ENCODE measurements around the gene ZNF304.

ZNF304 gene

DNA sequence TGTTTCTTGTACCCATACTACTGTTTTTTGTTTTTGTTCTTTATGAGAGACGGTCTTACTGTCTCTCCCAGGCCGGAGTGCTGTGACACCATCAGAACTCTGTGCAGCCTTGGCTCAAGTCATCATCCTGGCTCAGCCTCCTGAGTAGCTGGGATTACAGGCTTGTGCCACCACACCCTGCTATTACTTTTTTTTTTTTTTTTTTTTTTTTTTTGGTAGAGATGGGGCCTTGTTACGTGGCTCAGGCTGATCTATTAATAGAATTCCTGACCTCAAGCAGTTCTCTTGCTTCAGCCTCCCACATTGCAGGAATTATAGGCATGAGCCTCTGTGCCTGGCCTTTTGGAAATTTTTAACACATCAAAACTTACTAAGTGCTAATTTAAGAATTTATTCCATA is 2.9 kb upstream of the ZNF304 start:
- Histone ChIP-seq H3K4me3 (ENCODE audit: low read depth, low read length) (no peak overlapping the region), H3K36me3 (peaks cover 1% of the 10 kb centered on the region), H3K27me3 (peaks cover 24% of the 10 kb centered on the region), H3K4me1 (no peaks in the 10 kb centered on the region), H3K9me3 (no peaks in the 10 kb centered on the region)
- TF ChIP-seq, protein P1, sequence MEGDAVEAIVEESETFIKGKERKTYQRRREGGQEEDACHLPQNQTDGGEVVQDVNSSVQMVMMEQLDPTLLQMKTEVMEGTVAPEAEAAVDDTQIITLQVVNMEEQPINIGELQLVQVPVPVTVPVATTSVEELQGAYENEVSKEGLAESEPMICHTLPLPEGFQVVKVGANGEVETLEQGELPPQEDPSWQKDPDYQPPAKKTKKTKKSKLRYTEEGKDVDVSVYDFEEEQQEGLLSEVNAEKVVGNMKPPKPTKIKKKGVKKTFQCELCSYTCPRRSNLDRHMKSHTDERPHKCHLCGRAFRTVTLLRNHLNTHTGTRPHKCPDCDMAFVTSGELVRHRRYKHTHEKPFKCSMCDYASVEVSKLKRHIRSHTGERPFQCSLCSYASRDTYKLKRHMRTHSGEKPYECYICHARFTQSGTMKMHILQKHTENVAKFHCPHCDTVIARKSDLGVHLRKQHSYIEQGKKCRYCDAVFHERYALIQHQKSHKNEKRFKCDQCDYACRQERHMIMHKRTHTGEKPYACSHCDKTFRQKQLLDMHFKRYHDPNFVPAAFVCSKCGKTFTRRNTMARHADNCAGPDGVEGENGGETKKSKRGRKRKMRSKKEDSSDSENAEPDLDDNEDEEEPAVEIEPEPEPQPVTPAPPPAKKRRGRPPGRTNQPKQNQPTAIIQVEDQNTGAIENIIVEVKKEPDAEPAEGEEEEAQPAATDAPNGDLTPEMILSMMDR (IDR thresholded peaks at IDR 0.05; ENCODE audit: low read depth, low read length), result no peak
- no peak for DNase-seq

DNA sequence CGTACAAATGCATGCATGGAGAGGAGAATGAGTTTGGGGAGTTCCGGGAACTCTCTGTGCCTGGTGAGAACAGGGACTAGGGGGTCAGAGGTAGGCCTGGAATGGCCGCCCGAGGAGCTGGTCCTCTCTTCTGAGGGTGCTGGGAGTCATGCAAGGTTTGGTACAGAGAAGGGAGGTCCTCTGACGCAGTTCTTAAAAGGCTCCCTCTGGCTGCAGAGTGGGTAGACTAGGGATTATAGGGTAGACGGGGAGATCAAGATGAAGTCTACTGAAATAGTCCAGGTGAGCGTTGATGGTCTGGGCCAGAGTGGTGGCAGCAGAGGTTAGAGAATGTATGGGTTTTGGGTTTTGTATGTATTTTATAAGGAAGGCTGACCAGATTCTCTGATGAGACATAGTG is 796 bp downstream of the ZNF304 start:
- no peak for DNase-seq
- Histone ChIP-seq H3K27me3 (no peaks in the 10 kb centered on the region), H3K4me1 (no peaks in the 10 kb centered on the region), H3K36me3 (peaks cover 32% of the 10 kb centered on the region), H3K4me3 (ENCODE audit: low read depth, low read length) (peak overlapping the region; percentile 99), H3K9me3 (no peaks in the 10 kb centered on the region)
- TF ChIP-seq, protein P1 (IDR thresholded peaks at IDR 0.05; ENCODE audit: low read depth, low read length), result no peak

DNA sequence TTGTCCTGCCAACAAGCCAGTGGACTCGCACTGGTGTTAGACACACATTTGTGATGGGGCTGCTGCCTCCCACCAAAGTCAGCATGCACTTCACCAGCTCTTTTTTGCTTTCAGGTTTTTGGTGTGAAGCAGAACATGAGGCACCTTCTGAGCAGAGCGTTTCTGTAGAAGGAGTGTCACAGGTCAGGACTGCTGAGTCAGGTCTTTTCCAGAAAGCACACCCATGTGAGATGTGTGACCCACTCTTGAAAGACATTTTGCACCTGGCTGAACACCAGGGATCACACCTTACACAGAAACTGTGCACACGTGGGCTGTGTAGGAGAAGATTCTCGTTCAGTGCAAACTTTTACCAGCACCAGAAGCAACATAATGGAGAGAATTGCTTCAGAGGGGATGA is 4.8 kb downstream of the ZNF304 start:
- TF ChIP-seq, protein P1 (IDR thresholded peaks at IDR 0.05; ENCODE audit: low read depth, low read length), result no peak
- Histone ChIP-seq H3K4me1 (no peaks in the 10 kb centered on the region), H3K4me3 (ENCODE audit: low read depth, low read length) (no peak overlapping the region), H3K27me3 (no peaks in the 10 kb centered on the region), H3K9me3 (no peaks in the 10 kb centered on the region), H3K36me3 (peaks cover 49% of the 10 kb centered on the region)
- no peak for DNase-seq

DNA sequence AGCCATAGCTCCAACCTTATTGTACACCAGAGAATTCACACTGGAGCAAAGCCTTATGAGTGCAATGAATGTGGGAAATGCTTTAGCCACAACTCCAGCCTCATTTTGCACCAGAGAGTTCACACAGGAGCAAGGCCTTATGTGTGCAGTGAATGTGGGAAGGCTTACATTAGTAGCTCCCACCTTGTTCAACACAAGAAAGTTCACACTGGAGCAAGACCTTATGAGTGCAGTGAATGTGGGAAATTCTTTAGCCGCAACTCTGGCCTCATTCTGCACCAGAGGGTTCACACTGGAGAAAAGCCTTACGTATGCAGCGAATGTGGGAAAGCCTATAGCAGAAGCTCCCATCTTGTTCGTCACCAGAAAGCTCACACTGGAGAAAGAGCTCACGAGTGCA is 6.3 kb downstream of the ZNF304 start:
- H3K36me3 ChIP-seq, result peaks cover 49% of the 10 kb centered on the region
- no peaks in the 10 kb centered on the region for H3K4me1 ChIP-seq
- TF ChIP-seq, protein P1 (IDR thresholded peaks at IDR 0.05; ENCODE audit: low read depth, low read length), result no peak
- no peak overlapping the region for H3K4me3 ChIP-seq (ENCODE audit: low read depth, low read length)
- no peaks in the 10 kb centered on the region for H3K9me3 ChIP-seq
- DNase-seq, result no peak
- no peaks in the 10 kb centered on the region for H3K27me3 ChIP-seq

DNA sequence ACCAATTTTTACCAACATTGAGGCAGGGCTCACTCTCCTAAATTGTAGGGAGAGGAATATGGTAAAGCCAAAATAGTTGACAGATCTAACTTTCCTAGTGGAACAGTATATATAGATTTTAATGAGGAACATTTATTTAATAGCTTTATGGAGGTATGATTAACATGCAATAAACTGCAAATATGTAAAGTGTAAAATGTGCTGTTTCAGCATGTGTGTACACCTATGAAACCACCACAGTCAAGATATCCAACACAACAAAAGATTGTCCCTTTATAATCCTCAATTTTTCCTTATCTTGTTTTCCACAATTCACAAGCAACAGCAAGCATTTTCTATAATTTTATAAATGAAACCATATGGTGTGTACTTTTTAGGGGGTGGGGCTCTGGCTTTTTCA is 8.2 kb downstream of the ZNF304 start:
- peaks cover 40% of the 10 kb centered on the region for H3K36me3 ChIP-seq
- no peaks in the 10 kb centered on the region for H3K27me3 ChIP-seq
- H3K4me1 ChIP-seq, result no peaks in the 10 kb centered on the region
- no peak for DNase-seq
- H3K4me3 ChIP-seq (ENCODE audit: low read depth, low read length), result no peak overlapping the region
- TF ChIP-seq, protein P1 (IDR thresholded peaks at IDR 0.05; ENCODE audit: low read depth, low read length), result no peak
- no peaks in the 10 kb centered on the region for H3K9me3 ChIP-seq

DNA sequence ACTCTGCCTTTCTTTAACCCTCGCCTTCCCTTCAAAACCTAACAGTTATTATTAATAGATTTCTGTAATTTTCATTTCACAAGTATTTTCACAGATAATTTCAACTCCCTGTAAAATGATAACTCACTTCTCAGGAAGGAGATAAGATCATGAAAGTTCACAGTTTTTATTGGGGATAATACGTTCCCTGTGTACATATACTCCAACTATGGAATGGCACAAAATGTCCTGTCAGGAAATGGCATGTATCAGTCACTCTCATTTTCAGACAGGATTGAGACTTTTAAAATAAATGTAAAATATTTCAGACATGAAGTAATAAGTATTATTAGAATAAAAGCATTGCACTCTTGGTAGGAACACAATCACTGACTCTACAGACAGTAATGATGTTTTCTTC is 11.3 kb downstream of the ZNF304 start:
- Histone ChIP-seq H3K9me3 (no peaks in the 10 kb centered on the region), H3K4me1 (no peaks in the 10 kb centered on the region), H3K36me3 (peaks cover 11% of the 10 kb centered on the region), H3K27me3 (no peaks in the 10 kb centered on the region), H3K4me3 (ENCODE audit: low read depth, low read length) (peak overlapping the region; percentile 73)
- DNase-seq, result no peak
- TF ChIP-seq, protein P1 (IDR thresholded peaks at IDR 0.05; ENCODE audit: low read depth, low read length), result no peak
